ENCODE results near the gene CACNA1S.

DNA sequence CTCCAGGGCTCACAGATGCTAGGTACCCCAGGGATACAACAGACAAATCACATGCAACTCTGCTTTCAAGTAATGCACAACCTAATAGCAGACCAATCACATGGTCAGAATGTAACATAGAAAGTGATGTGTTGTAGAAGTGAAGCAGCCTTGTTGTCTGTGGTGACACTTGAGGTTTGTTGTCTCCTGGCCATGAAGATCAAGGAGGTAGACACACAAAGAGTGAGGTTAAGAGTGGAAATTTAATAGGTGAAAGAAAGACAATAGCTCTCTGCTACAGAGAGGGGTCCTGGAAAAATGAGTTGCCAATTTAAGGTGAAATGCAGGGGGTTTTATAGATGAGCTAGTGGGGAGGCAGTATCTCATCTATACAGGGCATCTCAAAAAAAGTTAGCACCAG lies 44.6 kb upstream of the CACNA1S start:
- TF ChIP-seq CTCF (IDR thresholded peaks at IDR 0.05) (no peak), POLR2A (IDR thresholded peaks at IDR 0.05) (no peak), EP300 (IDR thresholded peaks at IDR 0.05) (no peak)
